Iris pigment epithelial cell (primary cell): ENCODE results near the gene CIC.
"Not testable (repeated sequence)": the region's sequence is repeated elsewhere in the genome, so short reads cannot be mapped to it uniquely, and the experiment has no call there.

Source experiments
- DNase-seq: peaks from one replicate; pipeline ENCODE4 v3.0.0-alpha.2; 2011; ENCODE audit warnings: low read depth

The CIC gene

GRCh38 chr19:42333975-42334696, 65.1 kb downstream of the CIC start:
- no peak for DNase-seq

DNA sequence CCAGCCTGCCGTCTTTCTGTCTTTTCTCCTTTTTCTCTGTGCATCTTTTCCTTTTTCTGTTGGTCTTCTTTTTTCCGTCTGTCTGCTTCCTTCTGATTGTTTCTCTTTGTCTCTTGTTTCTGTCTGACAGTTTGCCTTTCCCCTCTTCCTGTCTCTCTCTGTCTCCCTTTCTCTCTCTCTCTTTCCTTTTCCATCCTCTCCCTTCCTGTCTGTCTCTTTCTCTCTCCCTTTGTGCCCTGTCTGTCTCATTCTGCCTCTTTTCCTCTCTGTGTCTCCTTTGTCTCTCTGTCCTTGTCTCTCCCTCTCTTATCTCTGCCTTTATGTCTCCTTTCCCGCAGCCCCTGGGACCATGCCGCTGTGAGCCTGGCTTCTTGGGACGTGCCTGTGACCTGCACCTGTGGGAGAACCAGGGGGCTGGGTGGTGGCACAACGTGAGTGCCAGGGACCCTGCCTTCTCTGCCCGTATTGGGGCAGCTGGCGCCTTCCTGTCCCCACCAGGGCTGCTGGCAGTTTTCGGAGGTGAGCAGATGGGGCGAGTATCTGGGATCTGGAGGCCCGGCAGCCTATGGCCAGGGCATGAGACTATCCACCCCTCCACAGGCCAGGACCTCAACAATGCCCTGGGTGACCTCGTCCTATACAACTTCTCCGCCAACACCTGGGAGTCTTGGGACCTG, 65.8 kb downstream of the CIC start:
- no peak for DNase-seq

GRCh38 chr19:42335374-42335936, 66.4 kb downstream of the CIC start:
- no peak for DNase-seq

- DNase-seq = no peak
Measured at GRCh38 chr19:42335971-42336370, 66.9 kb downstream of the CIC start.

DNA sequence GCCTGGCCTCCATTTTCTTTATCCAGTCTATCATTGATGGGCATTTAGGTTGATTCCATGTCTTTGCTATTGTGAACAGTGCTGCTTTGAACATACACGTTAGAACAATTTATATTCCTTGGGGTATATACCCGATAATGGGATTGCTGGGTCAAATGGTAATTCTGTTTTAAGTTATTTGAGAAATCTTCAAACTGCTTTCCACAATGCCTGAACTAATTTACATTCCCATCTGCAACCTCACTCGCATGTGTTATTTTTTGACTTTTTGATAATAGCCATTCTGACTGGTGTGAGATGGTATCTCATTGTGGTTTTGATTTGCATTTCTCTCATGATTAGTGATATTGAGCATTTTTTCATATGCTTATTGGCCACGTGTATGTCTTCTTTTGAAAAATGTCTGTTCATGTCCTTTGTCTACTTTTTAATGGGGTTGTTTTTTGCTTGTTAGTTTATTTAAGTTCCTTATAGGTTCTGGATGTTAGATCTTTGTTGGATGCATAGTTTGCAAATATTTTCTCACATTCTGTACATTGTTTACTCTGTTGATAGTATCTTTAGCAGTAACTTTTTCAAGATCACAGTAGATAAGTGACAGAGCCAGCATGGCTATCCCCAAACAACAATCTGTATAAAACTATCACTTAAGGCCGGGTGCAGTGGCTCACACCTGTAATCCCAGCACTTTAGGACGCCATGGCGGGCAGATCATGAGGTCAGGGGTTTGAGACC, 70.2 kb downstream of the CIC start:
- DNase-seq = not testable (repeated sequence)

DNA sequence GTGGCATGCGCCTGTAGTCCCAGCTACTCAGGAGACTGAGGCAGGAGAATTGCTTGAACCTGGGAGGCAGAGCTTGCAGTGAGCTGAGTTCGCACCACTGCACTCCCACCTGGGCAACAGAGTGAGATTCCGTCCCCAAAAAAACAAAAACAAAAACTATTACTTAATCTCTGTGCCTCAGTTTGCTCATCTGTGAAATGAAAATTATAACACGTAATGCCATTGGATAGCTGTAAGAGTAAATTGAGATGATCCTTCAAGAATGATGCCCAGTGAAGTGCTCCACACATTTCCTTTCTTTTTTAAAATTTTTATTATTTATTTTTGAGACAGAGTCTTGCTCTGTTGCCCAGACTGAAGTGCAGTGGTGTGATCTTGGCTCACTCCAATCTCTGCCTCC, 70.9 kb downstream of the CIC start:
- DNase-seq = not testable (repeated sequence)

DNA sequence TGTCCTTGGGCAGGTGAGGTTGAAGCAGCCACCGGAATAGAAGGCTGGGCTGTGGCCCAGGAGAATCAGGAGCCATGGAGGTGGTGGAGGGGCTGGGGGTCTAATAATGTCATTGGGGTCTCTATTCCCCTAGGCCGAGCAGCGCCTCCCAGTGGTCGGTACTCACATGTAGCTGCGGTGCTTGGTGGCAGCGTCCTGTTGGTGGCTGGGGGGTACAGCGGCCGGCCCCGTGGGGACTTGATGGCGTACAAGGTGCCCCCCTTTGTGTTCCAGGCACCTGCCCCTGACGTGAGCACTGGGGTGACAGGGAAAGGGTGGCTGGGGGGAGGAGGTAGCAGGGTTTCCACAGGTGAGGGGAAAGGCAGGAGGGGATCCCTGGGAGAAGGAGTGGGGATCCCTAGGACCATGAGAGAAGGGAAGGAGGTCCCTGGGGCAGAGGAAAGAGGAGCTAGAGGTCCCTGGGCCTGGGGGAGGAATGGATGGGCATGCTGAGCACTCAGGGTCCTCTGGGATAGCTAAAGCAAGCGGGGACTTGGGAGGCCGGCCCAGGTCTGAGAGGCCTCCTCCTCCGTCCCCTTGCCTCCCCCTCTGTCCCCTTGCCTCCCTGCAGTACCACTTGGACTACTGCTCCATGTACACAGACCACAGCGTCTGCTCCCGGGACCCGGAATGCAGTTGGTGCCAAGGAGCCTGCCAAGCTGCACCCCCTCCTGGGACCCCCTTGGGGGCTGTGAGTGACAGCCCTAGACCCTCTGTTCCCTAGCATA, 74.5 kb downstream of the CIC start:
- no peak for DNase-seq

DNA sequence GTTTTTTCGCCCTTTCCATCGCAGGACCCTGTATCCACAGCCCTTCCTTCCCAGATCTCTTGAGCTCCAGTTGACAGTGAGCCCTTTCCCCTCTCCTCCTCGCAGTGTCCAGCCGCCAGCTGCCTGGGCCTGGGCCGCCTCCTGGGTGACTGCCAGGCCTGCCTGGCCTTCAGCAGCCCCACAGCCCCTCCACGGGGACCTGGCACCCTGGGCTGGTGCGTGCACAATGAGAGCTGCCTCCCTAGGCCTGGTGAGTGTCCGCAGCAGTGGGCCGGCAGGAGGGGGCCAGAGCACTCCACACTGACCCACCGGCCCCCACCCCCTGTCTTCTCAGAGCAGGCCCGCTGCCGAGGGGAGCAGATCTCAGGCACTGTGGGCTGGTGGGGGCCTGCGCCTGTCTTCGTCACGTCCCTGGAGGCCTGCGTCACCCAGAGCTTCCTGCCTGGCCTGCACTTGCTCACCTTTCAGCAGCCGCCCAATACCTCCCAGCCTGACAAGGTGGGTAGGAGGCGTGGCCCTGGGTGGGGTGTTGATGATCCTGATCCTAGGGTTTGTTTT, 75.4 kb downstream of the CIC start:
- no peak for DNase-seq
